MM.1S (cell line): ENCODE measurements around the gene VMP1.

Source experiments
- EZH2phosphoT487 ChIP-seq: fragments of 300-600 bp; sonication (generic); IDR thresholded peaks from 2 replicates; pipeline ENCODE4 v1.6.1; 2018; ENCODE audit warnings: antibody characterized with exemption, low read length
- TF ChIP-seq, protein P1 (sequence below): fragments of 300-600 bp; sonication (generic); IDR thresholded peaks from 2 replicates; pipeline ENCODE4 v1.5.1; 2016; ENCODE audit warnings: antibody characterized with exemption, low read length, mixed read lengths

GRCh38 chr17:59856859-59857794, 149.7 kb downstream of the VMP1 start:
- TF ChIP-seq, protein P1, sequence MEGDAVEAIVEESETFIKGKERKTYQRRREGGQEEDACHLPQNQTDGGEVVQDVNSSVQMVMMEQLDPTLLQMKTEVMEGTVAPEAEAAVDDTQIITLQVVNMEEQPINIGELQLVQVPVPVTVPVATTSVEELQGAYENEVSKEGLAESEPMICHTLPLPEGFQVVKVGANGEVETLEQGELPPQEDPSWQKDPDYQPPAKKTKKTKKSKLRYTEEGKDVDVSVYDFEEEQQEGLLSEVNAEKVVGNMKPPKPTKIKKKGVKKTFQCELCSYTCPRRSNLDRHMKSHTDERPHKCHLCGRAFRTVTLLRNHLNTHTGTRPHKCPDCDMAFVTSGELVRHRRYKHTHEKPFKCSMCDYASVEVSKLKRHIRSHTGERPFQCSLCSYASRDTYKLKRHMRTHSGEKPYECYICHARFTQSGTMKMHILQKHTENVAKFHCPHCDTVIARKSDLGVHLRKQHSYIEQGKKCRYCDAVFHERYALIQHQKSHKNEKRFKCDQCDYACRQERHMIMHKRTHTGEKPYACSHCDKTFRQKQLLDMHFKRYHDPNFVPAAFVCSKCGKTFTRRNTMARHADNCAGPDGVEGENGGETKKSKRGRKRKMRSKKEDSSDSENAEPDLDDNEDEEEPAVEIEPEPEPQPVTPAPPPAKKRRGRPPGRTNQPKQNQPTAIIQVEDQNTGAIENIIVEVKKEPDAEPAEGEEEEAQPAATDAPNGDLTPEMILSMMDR = no peak
- no peak for TF ChIP-seq EZH2phosphoT487
